Astrocyte (in vitro differentiated cells and primary cell): ENCODE measurements around the gene OSBPL5. TPM values are rescaled to one million over a fixed set of nuclear protein-coding genes. Genes with fewer than 3 reads are reported as not detected.

Experiments used
- DNase-seq: peaks from one replicate; pipeline ENCODE4 v3.0.0-alpha.2; 2010; ENCODE audit warnings: low read depth
- FAIRE-seq: peaks from 2 replicates; lab custom pipeline; 2011; peaks lifted over from hg19 to GRCh38; lab: Jason Lieb, UNC
- H2AFZ ChIP-seq: 2 replicates; pipeline ENCODE4 v1.6.0; 2012; ENCODE audit warnings: low read depth, low read length, inconsistent platforms
- H3K27ac ChIP-seq: 2 replicates; pipeline ENCODE4 v1.5.1; 2011; ENCODE audit warnings: low read depth, low read length, inconsistent platforms
- H3K27me3 ChIP-seq: 2 replicates; pipeline ENCODE4 v1.6.0; 2011; ENCODE audit warnings: low read length, inconsistent platforms; ENCODE audit not compliant: insufficient read depth
- H3K36me3 ChIP-seq: 2 replicates; pipeline ENCODE4 v1.5.1; 2011; ENCODE audit warnings: low read length, inconsistent platforms; ENCODE audit not compliant: insufficient read depth
- H3K4me1 ChIP-seq: 2 replicates; pipeline ENCODE4 v1.5.1; 2011; ENCODE audit warnings: low read length, inconsistent platforms; ENCODE audit not compliant: insufficient read depth
- H3K4me2 ChIP-seq: 2 replicates; pipeline ENCODE4 v1.6.0; 2012; ENCODE audit warnings: low read length, inconsistent platforms
- H3K4me3 ChIP-seq: 2 replicates; pipeline ENCODE4 v1.5.1; 2011; ENCODE audit warnings: low read depth, mild to moderate bottlenecking, low read length, inconsistent platforms; ENCODE audit not compliant: insufficient read depth
- H3K79me2 ChIP-seq: 2 replicates; pipeline ENCODE4 v1.6.0; 2012; ENCODE audit warnings: mild to moderate bottlenecking, low read length, inconsistent platforms; ENCODE audit not compliant: insufficient read depth
- H3K9ac ChIP-seq: 2 replicates; pipeline ENCODE4 v1.6.0; 2012; ENCODE audit warnings: mild to moderate bottlenecking, low read length, inconsistent platforms
- H3K9me3 ChIP-seq: 2 replicates; pipeline ENCODE4 v1.5.1; 2012; ENCODE audit warnings: low read depth, mild to moderate bottlenecking, low read length, inconsistent platforms; ENCODE audit not compliant: insufficient read depth
- H4K20me1 ChIP-seq: 2 replicates; pipeline ENCODE4 v1.6.0; 2012; ENCODE audit warnings: low read length, inconsistent platforms; ENCODE audit not compliant: insufficient read depth
- H3K27ac Mint-ChIP-seq: one replicate; pipeline ENCODE4 v1.8.0; 2021; ENCODE audit warnings: mild to moderate bottlenecking, mixed read lengths; ENCODE audit not compliant: unreplicated experiment
- H3K27me3 Mint-ChIP-seq: one replicate; pipeline ENCODE4 v1.8.0; 2021; ENCODE audit warnings: low read depth, mixed read lengths; ENCODE audit not compliant: unreplicated experiment
- H3K36me3 Mint-ChIP-seq: one replicate; pipeline ENCODE4 v1.8.0; 2021; ENCODE audit warnings: low read depth, mixed read lengths; ENCODE audit not compliant: unreplicated experiment
- H3K4me1 Mint-ChIP-seq: one replicate; pipeline ENCODE4 v1.8.0; 2021; ENCODE audit warnings: low read depth, mixed read lengths; ENCODE audit not compliant: unreplicated experiment
- H3K4me3 Mint-ChIP-seq: one replicate; pipeline ENCODE4 v1.8.0; 2021; ENCODE audit warnings: mild to moderate bottlenecking, moderate library complexity, mixed read lengths; ENCODE audit not compliant: unreplicated experiment
- H3K9me3 Mint-ChIP-seq: one replicate; pipeline ENCODE4 v1.8.0; 2021; ENCODE audit warnings: mild to moderate bottlenecking, mixed read lengths; ENCODE audit not compliant: unreplicated experiment
- EZH2 ChIP-seq: IDR thresholded peaks from 2 replicates; pipeline ENCODE4 v1.6.1; 2012; ENCODE audit warnings: mild to moderate bottlenecking, low read length, inconsistent platforms; ENCODE audit not compliant: insufficient read depth
- total RNA-seq: library from RNA; stranded (reverse); gene quantifications from 2 replicates; pipeline ENCODE4 v1.2.1, GENCODE V29; 2021
- TF ChIP-seq, protein P1 (sequence below): IDR thresholded peaks from 2 replicates; pipeline ENCODE4 v1.5.1; 2011; ENCODE audit warnings: low read depth, mild to moderate bottlenecking, inconsistent platforms, low read length, moderate library complexity; ENCODE audit not compliant: insufficient read depth

Gene OSBPL5
- total RNA-seq, 1 donor from 2014 or later, result 29.0 TPM

DNA sequence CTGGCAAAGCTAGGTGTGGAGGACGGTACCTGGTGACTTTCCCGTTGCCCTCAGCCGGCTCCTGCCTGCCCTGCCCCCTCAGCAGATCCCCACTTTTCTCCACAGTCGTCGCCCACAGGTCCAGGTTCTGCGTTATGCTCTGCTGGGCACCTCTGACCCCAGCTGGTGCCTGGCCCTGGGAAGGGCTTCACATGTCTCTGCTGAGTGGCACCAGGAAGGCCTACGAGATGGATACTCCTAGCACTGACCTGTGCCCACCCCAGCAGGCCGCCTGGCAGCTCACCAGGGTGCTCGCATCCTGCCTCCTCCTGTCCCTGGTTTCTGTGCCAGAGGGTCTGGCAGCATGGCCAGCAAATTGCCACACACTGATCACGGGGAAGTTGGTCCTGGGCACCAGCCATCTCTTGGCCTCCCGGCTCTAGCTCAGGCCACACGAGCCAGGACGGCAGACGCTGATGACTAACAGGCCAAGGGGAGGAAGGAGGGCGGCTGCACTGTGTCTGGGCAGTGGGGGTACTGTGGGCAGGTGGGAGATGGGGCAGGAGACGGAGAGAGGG is 121.7 kb downstream of the OSBPL5 start:
- H3K4me2 ChIP-seq, result peak overlapping the region; percentile 17
- H2AFZ ChIP-seq, result no peak overlapping the region
- no peak overlapping the region for H3K27ac ChIP-seq
- no peak overlapping the region for H3K4me3 ChIP-seq
- no peaks in the 10 kb centered on the region for H3K27me3 ChIP-seq
- Mint-ChIP-seq H3K27me3 (no peaks in the 10 kb centered on the region), H3K36me3 (peaks cover 32% of the 10 kb centered on the region), H3K9me3 (no peaks in the 10 kb centered on the region), H3K4me1 (peaks cover 45% of the 10 kb centered on the region), H3K27ac (peak overlapping the region; percentile 75), H3K4me3 (no peak overlapping the region)
- peaks cover 67% of the 10 kb centered on the region for H3K79me2 ChIP-seq
- peak; percentile 46 for DNase-seq
- peaks cover 78% of the 10 kb centered on the region for H4K20me1 ChIP-seq
- peaks cover 35% of the 10 kb centered on the region for H3K36me3 ChIP-seq
- no peak overlapping the region for H3K9ac ChIP-seq
- H3K4me1 ChIP-seq, result peaks cover 21% of the 10 kb centered on the region
- no peak for FAIRE-seq
- H3K9me3 ChIP-seq, result no peaks in the 10 kb centered on the region
- TF ChIP-seq, protein P1, sequence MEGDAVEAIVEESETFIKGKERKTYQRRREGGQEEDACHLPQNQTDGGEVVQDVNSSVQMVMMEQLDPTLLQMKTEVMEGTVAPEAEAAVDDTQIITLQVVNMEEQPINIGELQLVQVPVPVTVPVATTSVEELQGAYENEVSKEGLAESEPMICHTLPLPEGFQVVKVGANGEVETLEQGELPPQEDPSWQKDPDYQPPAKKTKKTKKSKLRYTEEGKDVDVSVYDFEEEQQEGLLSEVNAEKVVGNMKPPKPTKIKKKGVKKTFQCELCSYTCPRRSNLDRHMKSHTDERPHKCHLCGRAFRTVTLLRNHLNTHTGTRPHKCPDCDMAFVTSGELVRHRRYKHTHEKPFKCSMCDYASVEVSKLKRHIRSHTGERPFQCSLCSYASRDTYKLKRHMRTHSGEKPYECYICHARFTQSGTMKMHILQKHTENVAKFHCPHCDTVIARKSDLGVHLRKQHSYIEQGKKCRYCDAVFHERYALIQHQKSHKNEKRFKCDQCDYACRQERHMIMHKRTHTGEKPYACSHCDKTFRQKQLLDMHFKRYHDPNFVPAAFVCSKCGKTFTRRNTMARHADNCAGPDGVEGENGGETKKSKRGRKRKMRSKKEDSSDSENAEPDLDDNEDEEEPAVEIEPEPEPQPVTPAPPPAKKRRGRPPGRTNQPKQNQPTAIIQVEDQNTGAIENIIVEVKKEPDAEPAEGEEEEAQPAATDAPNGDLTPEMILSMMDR, result no peak
- no peak for TF ChIP-seq EZH2

DNA sequence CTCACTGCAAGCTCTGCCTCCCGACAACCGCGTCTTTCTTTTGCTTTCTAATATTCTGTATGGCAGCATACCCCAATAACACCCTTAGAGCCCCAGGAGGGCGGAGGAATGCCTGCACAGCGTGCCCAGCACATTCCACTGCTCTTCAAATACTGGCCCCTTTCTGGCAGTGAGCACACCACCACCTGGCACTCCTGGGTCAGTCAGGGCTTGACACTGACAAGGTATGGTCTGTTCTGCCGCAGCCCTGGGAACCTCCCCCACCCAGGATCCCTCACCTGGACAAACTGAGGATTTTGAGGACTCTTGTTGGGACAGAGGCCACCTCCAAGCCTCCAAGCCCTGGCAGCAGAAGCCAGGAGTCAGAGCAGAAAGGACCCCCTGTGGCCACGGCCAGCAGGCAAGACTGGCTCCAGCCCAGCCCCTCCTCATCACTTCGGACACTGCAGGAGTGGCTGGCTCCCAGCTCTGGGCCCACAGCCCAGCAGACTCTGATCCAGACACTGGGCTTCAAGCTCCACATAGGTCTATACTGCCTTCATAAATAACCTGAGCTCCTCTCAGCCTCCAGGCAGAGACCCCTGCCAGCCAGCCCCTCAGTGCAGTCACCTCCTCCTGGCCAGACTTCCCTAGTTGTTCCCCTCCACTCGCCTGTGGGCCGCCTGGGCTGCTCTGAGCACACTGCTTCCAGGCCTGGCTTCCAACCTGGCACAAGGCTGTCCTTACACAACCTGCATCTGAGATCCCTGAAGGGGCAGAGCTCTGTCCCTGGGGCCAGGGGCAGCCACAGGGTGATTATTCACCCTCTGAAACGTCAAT is 122.4 kb downstream of the OSBPL5 start:
- peaks cover 38% of the 10 kb centered on the region for H3K36me3 ChIP-seq
- no peaks in the 10 kb centered on the region for H3K27me3 Mint-ChIP-seq
- H3K4me3 ChIP-seq, result no peak overlapping the region
- H3K4me1 Mint-ChIP-seq, result peaks cover 41% of the 10 kb centered on the region
- H3K9me3 ChIP-seq, result no peaks in the 10 kb centered on the region
- no peak overlapping the region for H3K27ac ChIP-seq
- H3K4me2 ChIP-seq, result no peak overlapping the region
- no peaks in the 10 kb centered on the region for H3K9me3 Mint-ChIP-seq
- H3K27me3 ChIP-seq, result no peaks in the 10 kb centered on the region
- no peak overlapping the region for H3K9ac ChIP-seq
- DNase-seq (no peak), FAIRE-seq (no peak)
- H4K20me1 ChIP-seq, result peaks cover 78% of the 10 kb centered on the region
- no peak overlapping the region for H2AFZ ChIP-seq
- no peak for TF ChIP-seq EZH2
- TF ChIP-seq, protein P1, result no peak
- H3K27ac Mint-ChIP-seq, result peak overlapping the region; percentile 75
- no peak overlapping the region for H3K4me3 Mint-ChIP-seq
- H3K4me1 ChIP-seq, result peaks cover 21% of the 10 kb centered on the region
- H3K79me2 ChIP-seq, result peaks cover 60% of the 10 kb centered on the region
- peaks cover 32% of the 10 kb centered on the region for H3K36me3 Mint-ChIP-seq
